ENCODE data around the gene POT1. TPM values are rescaled to one million over a fixed set of nuclear protein-coding genes. Genes with fewer than 3 reads are reported as not detected.

POT1 gene
- total RNA-seq, 2 experiments from 2014 or later, result 31.4 to 32.8 TPM

DNA sequence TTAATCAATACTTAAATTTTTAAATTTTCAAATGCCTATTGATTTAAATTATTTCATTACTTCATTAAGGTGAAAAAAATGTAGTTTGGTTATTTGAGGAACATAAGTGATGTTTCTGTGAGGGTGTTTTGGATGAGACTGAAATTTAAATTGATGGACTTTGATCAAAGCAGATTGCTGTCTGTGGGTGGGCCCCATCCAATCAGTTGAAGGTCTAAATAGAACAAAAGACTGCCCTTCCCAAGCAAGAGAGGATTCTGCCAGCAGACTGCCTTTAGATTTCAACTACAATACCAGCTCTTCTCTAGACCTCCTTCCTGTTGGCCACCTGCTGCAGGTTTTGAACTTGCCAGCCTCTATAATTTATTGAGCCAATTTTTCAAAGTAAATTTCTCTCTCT is 149.6 kb downstream of the POT1 start:
- H3K27ac Mint-ChIP-seq, result no peak overlapping the region
- POLR2A ChIA-PET, result no interaction called here
- DNase-seq (no peak), ATAC-seq (no peak)
- TF ChIP-seq, protein P1, sequence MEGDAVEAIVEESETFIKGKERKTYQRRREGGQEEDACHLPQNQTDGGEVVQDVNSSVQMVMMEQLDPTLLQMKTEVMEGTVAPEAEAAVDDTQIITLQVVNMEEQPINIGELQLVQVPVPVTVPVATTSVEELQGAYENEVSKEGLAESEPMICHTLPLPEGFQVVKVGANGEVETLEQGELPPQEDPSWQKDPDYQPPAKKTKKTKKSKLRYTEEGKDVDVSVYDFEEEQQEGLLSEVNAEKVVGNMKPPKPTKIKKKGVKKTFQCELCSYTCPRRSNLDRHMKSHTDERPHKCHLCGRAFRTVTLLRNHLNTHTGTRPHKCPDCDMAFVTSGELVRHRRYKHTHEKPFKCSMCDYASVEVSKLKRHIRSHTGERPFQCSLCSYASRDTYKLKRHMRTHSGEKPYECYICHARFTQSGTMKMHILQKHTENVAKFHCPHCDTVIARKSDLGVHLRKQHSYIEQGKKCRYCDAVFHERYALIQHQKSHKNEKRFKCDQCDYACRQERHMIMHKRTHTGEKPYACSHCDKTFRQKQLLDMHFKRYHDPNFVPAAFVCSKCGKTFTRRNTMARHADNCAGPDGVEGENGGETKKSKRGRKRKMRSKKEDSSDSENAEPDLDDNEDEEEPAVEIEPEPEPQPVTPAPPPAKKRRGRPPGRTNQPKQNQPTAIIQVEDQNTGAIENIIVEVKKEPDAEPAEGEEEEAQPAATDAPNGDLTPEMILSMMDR (IDR thresholded peaks at IDR 0.05), result no peak
- no peaks in the 10 kb centered on the region for H3K36me3 Mint-ChIP-seq (ENCODE audit: low read depth)
- intact Hi-C loops (cut with micrococcal nuclease), result no loop called here
- no peaks in the 10 kb centered on the region for H3K9me3 Mint-ChIP-seq
- CTCF ChIA-PET, result no interaction called here
- H3K4me1 Mint-ChIP-seq (ENCODE audit: low read depth), result no peaks in the 10 kb centered on the region
- no peak overlapping the region for H3K4me3 Mint-ChIP-seq
- peaks cover 10% of the 10 kb centered on the region for H3K27me3 Mint-ChIP-seq

GRCh38 chr7:124779620-124780019 is 150.0 kb downstream of the POT1 start:
- H3K9me3 Mint-ChIP-seq, result no peaks in the 10 kb centered on the region
- intact Hi-C loops (cut with micrococcal nuclease), result no loop called here
- H3K36me3 Mint-ChIP-seq (ENCODE audit: low read depth), result no peaks in the 10 kb centered on the region
- H3K27me3 Mint-ChIP-seq, result peaks cover 10% of the 10 kb centered on the region
- H3K27ac Mint-ChIP-seq, result no peak overlapping the region
- no peak for DNase-seq
- H3K4me1 Mint-ChIP-seq (ENCODE audit: low read depth), result no peaks in the 10 kb centered on the region
- CTCF ChIA-PET, result no interaction called here
- H3K4me3 Mint-ChIP-seq, result no peak overlapping the region
- no peak for ATAC-seq
- TF ChIP-seq, protein P1 (IDR thresholded peaks at IDR 0.05), result no peak
- POLR2A ChIA-PET, result no interaction called here

GRCh38 chr7:124779194-124779593 is 150.4 kb downstream of the POT1 start:
- Mint-ChIP-seq H3K36me3 (ENCODE audit: low read depth) (no peaks in the 10 kb centered on the region), H3K27me3 (peaks cover 10% of the 10 kb centered on the region), H3K9me3 (no peaks in the 10 kb centered on the region), H3K27ac (no peak overlapping the region), H3K4me1 (ENCODE audit: low read depth) (no peaks in the 10 kb centered on the region), H3K4me3 (no peak overlapping the region)
- POLR2A ChIA-PET, result no interaction called here
- intact Hi-C loops (cut with micrococcal nuclease), result no loop called here
- no peak for ATAC-seq
- no peak for DNase-seq
- TF ChIP-seq, protein P1 (IDR thresholded peaks at IDR 0.05), result no peak
- CTCF ChIA-PET, result no interaction called here

DNA sequence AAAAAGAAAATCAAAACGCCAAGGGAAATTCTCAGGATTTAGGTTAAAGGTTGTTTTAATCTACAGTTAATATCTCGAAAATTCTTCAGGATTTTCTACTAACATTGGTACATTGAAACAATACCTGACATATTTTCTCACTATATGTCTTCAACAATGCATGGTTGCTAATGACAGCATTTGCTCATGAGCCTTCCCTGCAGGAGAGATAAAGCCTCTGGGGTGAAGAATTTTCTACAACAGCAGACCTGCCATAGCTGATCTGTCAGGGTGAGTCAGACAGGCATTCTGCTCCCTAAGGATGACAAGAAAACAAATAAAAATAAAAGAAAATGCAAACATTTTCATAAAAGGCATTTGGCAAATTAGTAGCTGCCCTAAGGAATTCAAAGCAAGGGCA is 152.4 kb downstream of the POT1 start:
- Mint-ChIP-seq H3K27me3 (peaks cover 10% of the 10 kb centered on the region), H3K9me3 (no peaks in the 10 kb centered on the region), H3K36me3 (ENCODE audit: low read depth) (no peaks in the 10 kb centered on the region), H3K4me1 (ENCODE audit: low read depth) (no peaks in the 10 kb centered on the region), H3K27ac (no peak overlapping the region), H3K4me3 (no peak overlapping the region)
- POLR2A ChIA-PET, result no interaction called here
- CTCF ChIA-PET, result no interaction called here
- intact Hi-C loops (cut with micrococcal nuclease), result no loop called here
- TF ChIP-seq, protein P1 (IDR thresholded peaks at IDR 0.05), result no peak
- ATAC-seq (no peak), DNase-seq (no peak)

DNA sequence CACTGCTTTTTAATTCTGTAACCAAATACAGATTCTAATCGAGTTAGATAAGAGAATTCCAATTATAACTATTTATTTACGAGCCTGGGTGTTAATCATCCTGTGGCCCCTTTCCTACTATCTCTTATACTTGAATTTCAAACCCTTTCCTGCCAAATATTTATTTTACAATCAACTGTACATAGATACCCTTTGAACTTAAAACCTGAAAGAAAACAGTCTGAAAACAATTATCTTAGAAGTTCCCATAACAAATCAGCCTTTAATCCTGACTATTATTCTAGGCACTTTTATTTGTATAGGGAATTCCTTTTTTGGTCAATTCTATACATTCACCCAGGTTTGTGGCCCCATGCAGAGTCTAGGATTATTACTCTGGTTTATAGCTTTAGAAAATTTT is 153.5 kb downstream of the POT1 start:
- TF ChIP-seq, protein P1 (IDR thresholded peaks at IDR 0.05), result no peak

More for the DNA sequence above, 153.5 kb downstream of the POT1 start:
- Mint-ChIP-seq H3K36me3 (ENCODE audit: low read depth) (no peaks in the 10 kb centered on the region), H3K9me3 (no peaks in the 10 kb centered on the region), H3K27ac (no peak overlapping the region), H3K27me3 (peaks cover 16% of the 10 kb centered on the region), H3K4me3 (no peak overlapping the region), H3K4me1 (ENCODE audit: low read depth) (no peaks in the 10 kb centered on the region)
- ChIA-PET CTCF (no interaction called here), POLR2A (no interaction called here)
- DNase-seq (no peak), ATAC-seq (no peak)
- intact Hi-C loops (cut with micrococcal nuclease), result no loop called here

Measured in activated CD8-positive, alpha-beta T cell treated with anti-CD3 and anti-CD28 coated beads for 36 hours (primary cell).